Adipocyte (in vitro differentiated cells): ENCODE measurements around the gene STAMBPL1.

Experiments used
- DNase-seq: peaks from one replicate; pipeline ENCODE4 v3.0.0-alpha.2; 2015; ENCODE audit warnings: low read depth
- H3K27me3 ChIP-seq: replicated peaks from 2 replicates; pipeline ENCODE4 v1.7.0; 2013; ENCODE audit warnings: mild to moderate bottlenecking, low read length, moderate library complexity; ENCODE audit not compliant: control insufficient read depth, insufficient read depth
- H3K36me3 ChIP-seq: 2 replicates; pipeline ENCODE4 v1.7.0; 2013; ENCODE audit warnings: low read length, mild to moderate bottlenecking, moderate library complexity; ENCODE audit not compliant: control insufficient read depth, insufficient read depth, severe bottlenecking
- H3K4me1 ChIP-seq: 2 replicates; pipeline ENCODE4 v1.7.0; 2013; ENCODE audit warnings: mild to moderate bottlenecking, low read length, moderate library complexity; ENCODE audit not compliant: control insufficient read depth, insufficient read depth
- H3K4me3 ChIP-seq: 2 replicates; pipeline ENCODE4 v1.7.0; 2013; ENCODE audit warnings: mild to moderate bottlenecking, low read length, moderate library complexity
- H3K9ac ChIP-seq: 2 replicates; pipeline ENCODE4 v1.7.0; 2013; ENCODE audit warnings: mild to moderate bottlenecking, low read length, moderate library complexity
- H3K9me3 ChIP-seq: 2 replicates; pipeline ENCODE4 v1.7.0; 2013; ENCODE audit warnings: mild to moderate bottlenecking, low read length, moderate library complexity; ENCODE audit not compliant: control insufficient read depth

STAMBPL1 gene

GRCh38 chr10:88938938-88939337, 58.9 kb downstream of the STAMBPL1 start:
- Histone ChIP-seq H3K9ac (no peak overlapping the region), H3K9me3 (no peaks in the 10 kb centered on the region), H3K27me3 (no peaks in the 10 kb centered on the region), H3K4me3 (no peak overlapping the region), H3K36me3 (peaks cover 39% of the 10 kb centered on the region), H3K4me1 (peaks cover 8% of the 10 kb centered on the region)
- no peak for DNase-seq

GRCh38 chr10:88941026-88941425, 61.0 kb downstream of the STAMBPL1 start:
- Histone ChIP-seq H3K9ac (no peak overlapping the region), H3K27me3 (no peaks in the 10 kb centered on the region), H3K9me3 (no peaks in the 10 kb centered on the region), H3K4me3 (no peak overlapping the region), H3K4me1 (no peaks in the 10 kb centered on the region), H3K36me3 (peaks cover 42% of the 10 kb centered on the region)
- DNase-seq: no peak

- Histone ChIP-seq H3K4me1 (no peaks in the 10 kb centered on the region), H3K27me3 (no peaks in the 10 kb centered on the region), H3K9ac (no peak overlapping the region), H3K9me3 (no peaks in the 10 kb centered on the region), H3K4me3 (no peak overlapping the region), H3K36me3 (peaks cover 29% of the 10 kb centered on the region)
- DNase-seq: no peak
Measured at GRCh38 chr10:88943778-88944177, 63.7 kb downstream of the STAMBPL1 start.

- H3K27me3 ChIP-seq: no peaks in the 10 kb centered on the region
- H3K4me1 ChIP-seq: peaks cover 3% of the 10 kb centered on the region
- H3K36me3 ChIP-seq: peaks cover 24% of the 10 kb centered on the region
- no peaks in the 10 kb centered on the region for H3K9me3 ChIP-seq
- no peak overlapping the region for H3K9ac ChIP-seq
- H3K4me3 ChIP-seq: no peak overlapping the region
- DNase-seq: no peak
Measured at GRCh38 chr10:88944813-88945212, 64.8 kb downstream of the STAMBPL1 start.

GRCh38 chr10:88946200-88946599, 66.2 kb downstream of the STAMBPL1 start:
- Histone ChIP-seq H3K36me3 (peaks cover 18% of the 10 kb centered on the region), H3K27me3 (no peaks in the 10 kb centered on the region), H3K4me3 (no peak overlapping the region), H3K9ac (no peak overlapping the region), H3K4me1 (peaks cover 17% of the 10 kb centered on the region), H3K9me3 (no peaks in the 10 kb centered on the region)
- DNase-seq: no peak

GRCh38 chr10:88946965-88947590, 67.0 kb downstream of the STAMBPL1 start:
- no peaks in the 10 kb centered on the region for H3K9me3 ChIP-seq
- no peaks in the 10 kb centered on the region for H3K27me3 ChIP-seq
- H3K4me3 ChIP-seq: no peak overlapping the region
- peak; percentile 53 for DNase-seq
- H3K4me1 ChIP-seq: peaks cover 23% of the 10 kb centered on the region
- H3K9ac ChIP-seq: no peak overlapping the region
- H3K36me3 ChIP-seq: peaks cover 12% of the 10 kb centered on the region

GRCh38 chr10:88949051-88949450, 69.0 kb downstream of the STAMBPL1 start:
- Histone ChIP-seq H3K9ac (no peak overlapping the region), H3K4me3 (no peak overlapping the region)
- DNase-seq: no peak

GRCh38 chr10:88949912-88950837, 70.1 kb downstream of the STAMBPL1 start:
- Histone ChIP-seq H3K27me3 (no peaks in the 10 kb centered on the region), H3K4me3 (peak overlapping the region; percentile 59), H3K36me3 (no peaks in the 10 kb centered on the region), H3K9me3 (no peaks in the 10 kb centered on the region), H3K9ac (peak overlapping the region; percentile 85), H3K4me1 (peaks cover 33% of the 10 kb centered on the region)
- DNase-seq: peak; percentile 47

More at GRCh38 chr10:88949051-88949450, 69.0 kb downstream of the STAMBPL1 start:
- Histone ChIP-seq H3K4me1 (peaks cover 33% of the 10 kb centered on the region), H3K36me3 (peaks cover 3% of the 10 kb centered on the region), H3K9me3 (no peaks in the 10 kb centered on the region), H3K27me3 (no peaks in the 10 kb centered on the region)

GRCh38 chr10:88952647-88953111, 72.6 kb downstream of the STAMBPL1 start, which contains the start of gene ACTA2:
Gene ACTA2 (minus strand): TSS chr10:88952773. CDS start chr10:88948930, 3,843 bp downstream.
- peaks cover 33% of the 10 kb centered on the region for H3K4me1 ChIP-seq
- no peaks in the 10 kb centered on the region for H3K9me3 ChIP-seq
- peak; percentile 73 for DNase-seq
- H3K9ac ChIP-seq: peak within 1 kb of the TSS; percentile 85
- peak within 1 kb of the TSS; percentile 59 for H3K4me3 ChIP-seq
- no peaks in the 10 kb centered on the region for H3K36me3 ChIP-seq
- no peaks in the 10 kb centered on the region for H3K27me3 ChIP-seq

- Histone ChIP-seq H3K36me3 (no peaks in the 10 kb centered on the region), H3K4me1 (peaks cover 33% of the 10 kb centered on the region), H3K4me3 (no peak overlapping the region), H3K9me3 (no peaks in the 10 kb centered on the region), H3K27me3 (no peaks in the 10 kb centered on the region), H3K9ac (no peak overlapping the region)
- DNase-seq: no peak
Measured at GRCh38 chr10:88953662-88954061, 73.6 kb downstream of the STAMBPL1 start.

GRCh38 chr10:88954458-88955083, 74.5 kb downstream of the STAMBPL1 start:
- DNase-seq: no peak
- Histone ChIP-seq H3K36me3 (no peaks in the 10 kb centered on the region), H3K4me1 (peaks cover 32% of the 10 kb centered on the region), H3K9ac (no peak overlapping the region), H3K9me3 (no peaks in the 10 kb centered on the region), H3K27me3 (no peaks in the 10 kb centered on the region), H3K4me3 (no peak overlapping the region)
